ENCODE data around the gene TMEM176B. TPM values are rescaled to one million over a fixed set of nuclear protein-coding genes. Genes with fewer than 3 reads are reported as not detected.
A peak's percentile ranks its signal among the peaks of the same experiment; 100 is the strongest.

TMEM176B gene
- total RNA-seq, 2 donors from 2014 or later, result 32.9 to 36.3 TPM

DNA sequence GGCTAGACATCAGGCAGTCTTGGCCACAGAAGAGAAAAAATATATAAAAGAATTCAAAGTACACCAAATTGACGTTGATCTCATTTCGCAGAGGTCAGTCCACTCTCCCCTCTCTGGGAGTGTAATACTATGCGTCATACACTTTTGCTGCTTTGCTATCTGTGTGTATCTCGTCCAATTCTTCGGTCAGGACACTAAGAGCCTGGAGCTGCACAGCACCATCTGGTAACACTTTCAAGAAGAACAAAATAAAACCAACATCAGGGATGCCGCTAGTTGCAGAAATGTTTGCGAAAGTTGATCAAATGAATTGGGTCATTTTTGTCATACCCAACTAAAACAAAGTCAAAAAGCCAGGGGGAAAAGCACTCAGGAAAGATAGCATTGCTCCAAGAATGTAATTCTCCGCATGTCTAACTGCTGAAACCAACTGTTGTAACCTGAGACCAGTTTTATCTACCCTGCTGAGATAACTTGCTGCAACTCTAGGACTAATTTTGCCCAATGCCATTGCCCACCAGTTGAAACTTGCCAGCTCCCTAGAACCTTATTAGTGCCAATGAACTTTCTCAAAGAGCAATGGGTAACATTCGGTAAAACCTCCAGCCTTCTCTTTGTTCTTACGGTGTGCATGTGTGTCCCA is 23.4 kb upstream of the TMEM176B start:
- ATAC-seq (peak; percentile 40), DNase-seq (no peak)
- Histone ChIP-seq H3K36me3 (replicated peaks in 1 of 2; ENCODE audit: insufficient read depth in 1 of 2, low read depth in 2 of 2) (no peaks in the 10 kb centered on the region), H3K27me3 (no peaks in the 10 kb centered on the region), H3K4me3 (no peak overlapping the region), H3K9me3 (no peaks in the 10 kb centered on the region), H3K27ac (no peak overlapping the region), H3K4me1 (no peaks in the 10 kb centered on the region)
- TF ChIP-seq POLR2A (IDR thresholded peaks at IDR 0.05), result no peak
- 75 to 83% methylated on average over 10 of the region's 10 CpGs for WGBS, 2 donors
- intact Hi-C loops (cut with DNase I), result no loop called here

DNA sequence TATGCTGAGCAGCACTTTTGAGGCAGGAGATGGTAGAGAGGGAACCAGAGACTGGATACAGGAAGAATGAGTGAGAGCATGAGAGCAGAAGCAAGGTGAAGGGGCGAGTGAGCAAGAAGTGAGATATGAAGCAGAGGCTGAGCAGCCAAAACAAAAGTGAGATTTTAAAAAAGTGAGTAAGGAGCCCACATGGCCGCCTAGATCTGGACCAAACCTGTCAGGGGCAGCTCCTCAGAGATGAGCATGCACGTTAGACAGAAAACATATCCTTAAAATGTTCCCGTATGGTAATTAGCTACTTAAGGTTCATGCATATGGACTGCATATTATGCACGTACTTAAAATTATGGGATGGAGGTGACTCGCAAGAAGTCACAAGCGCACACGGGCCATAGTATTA is 22.9 kb upstream of the TMEM176B start:
- TF ChIP-seq, protein P1, sequence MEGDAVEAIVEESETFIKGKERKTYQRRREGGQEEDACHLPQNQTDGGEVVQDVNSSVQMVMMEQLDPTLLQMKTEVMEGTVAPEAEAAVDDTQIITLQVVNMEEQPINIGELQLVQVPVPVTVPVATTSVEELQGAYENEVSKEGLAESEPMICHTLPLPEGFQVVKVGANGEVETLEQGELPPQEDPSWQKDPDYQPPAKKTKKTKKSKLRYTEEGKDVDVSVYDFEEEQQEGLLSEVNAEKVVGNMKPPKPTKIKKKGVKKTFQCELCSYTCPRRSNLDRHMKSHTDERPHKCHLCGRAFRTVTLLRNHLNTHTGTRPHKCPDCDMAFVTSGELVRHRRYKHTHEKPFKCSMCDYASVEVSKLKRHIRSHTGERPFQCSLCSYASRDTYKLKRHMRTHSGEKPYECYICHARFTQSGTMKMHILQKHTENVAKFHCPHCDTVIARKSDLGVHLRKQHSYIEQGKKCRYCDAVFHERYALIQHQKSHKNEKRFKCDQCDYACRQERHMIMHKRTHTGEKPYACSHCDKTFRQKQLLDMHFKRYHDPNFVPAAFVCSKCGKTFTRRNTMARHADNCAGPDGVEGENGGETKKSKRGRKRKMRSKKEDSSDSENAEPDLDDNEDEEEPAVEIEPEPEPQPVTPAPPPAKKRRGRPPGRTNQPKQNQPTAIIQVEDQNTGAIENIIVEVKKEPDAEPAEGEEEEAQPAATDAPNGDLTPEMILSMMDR (IDR thresholded peaks at IDR 0.05), result no peak
- TF ChIP-seq POLR2A (IDR thresholded peaks at IDR 0.05), result no peak
- 69 to 77% methylated on average over 8 of the region's 8 CpGs for WGBS, 2 donors
- Histone ChIP-seq H3K4me1 (no peaks in the 10 kb centered on the region), H3K9me3 (no peaks in the 10 kb centered on the region), H3K27me3 (no peaks in the 10 kb centered on the region), H3K4me3 (no peak overlapping the region), H3K27ac (no peak overlapping the region), H3K36me3 (replicated peaks in 1 of 2; ENCODE audit: insufficient read depth in 1 of 2, low read depth in 2 of 2) (no peaks in the 10 kb centered on the region)
- ATAC-seq (no peak), DNase-seq (no peak)
- intact Hi-C loops (cut with DNase I), result no loop called here

DNA sequence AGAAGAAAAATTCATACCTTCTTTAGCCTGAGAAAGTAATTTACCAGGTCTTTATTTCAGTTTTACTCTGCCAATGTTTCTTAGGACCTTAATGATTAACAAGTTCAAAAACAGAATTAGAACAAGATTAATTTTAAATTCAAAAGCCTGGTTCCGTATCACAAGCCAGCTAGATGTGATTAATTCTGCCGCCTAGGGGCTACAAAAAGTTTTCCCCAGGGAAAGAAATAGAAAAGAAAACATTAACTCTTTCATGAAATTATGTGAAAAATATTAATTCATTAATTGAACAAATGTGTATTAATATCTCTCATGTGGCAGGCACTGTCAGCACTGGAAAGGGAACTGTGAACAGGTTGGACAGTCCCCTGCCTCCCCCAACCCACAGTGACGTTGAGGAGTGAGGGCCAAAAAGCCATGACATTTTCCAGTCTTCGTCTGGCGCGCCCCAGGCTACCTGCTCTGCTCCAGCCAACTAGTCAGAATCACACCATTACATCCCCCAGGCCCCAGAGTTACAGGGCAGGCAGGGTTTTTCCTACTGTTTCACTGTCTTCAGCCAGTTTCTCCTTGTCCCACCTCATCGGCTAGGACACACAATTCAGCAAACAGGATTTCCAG is 20.5 kb upstream of the TMEM176B start:
- Histone ChIP-seq H3K27ac (no peak overlapping the region), H3K4me1 (no peaks in the 10 kb centered on the region), H3K27me3 (no peaks in the 10 kb centered on the region), H3K36me3 (replicated peaks in 1 of 2; ENCODE audit: insufficient read depth in 1 of 2, low read depth in 2 of 2) (no peaks in the 10 kb centered on the region), H3K9me3 (no peaks in the 10 kb centered on the region), H3K4me3 (no peak overlapping the region)
- no peak for TF ChIP-seq POLR2A (IDR thresholded peaks at IDR 0.05)
- TF ChIP-seq, protein P1 (IDR thresholded peaks at IDR 0.05), result no peak
- intact Hi-C loops (cut with DNase I), result no loop called here
- WGBS, 2 donors, result 67 to 68% methylated on average over 7 of the region's 7 CpGs
- ATAC-seq, result no peak
- no peak for DNase-seq

DNA sequence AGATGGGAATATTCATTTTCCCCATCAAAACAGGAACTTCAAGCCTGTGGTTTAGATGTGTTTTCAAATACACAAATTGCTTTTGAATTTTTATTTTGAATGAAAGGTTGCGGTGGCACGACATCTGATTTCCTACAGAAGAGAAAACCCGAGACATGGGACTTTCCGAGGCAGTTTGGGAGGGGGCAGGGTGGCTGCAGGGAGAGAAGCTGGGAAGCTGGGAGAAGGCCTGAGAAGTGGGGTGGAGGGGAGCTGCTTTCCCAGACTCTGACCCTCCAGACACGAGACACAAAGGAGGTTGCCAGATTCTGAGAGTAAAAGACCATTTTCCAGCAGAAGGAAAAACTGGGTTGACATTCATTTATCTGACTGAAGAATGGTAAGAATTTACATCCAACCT is 20.0 kb upstream of the TMEM176B start:
- no peak for TF ChIP-seq POLR2A (IDR thresholded peaks at IDR 0.05)
- TF ChIP-seq, protein P1 (IDR thresholded peaks at IDR 0.05), result no peak
- no peaks in the 10 kb centered on the region for H3K36me3 ChIP-seq (replicated peaks in 1 of 2; ENCODE audit: insufficient read depth in 1 of 2, low read depth in 2 of 2)
- no peaks in the 10 kb centered on the region for H3K4me1 ChIP-seq
- H3K4me3 ChIP-seq, result no peak overlapping the region
- no peak for ATAC-seq
- DNase-seq, result no peak
- no peaks in the 10 kb centered on the region for H3K9me3 ChIP-seq
- 36 to 38% methylated on average over 5 of the region's 5 CpGs for WGBS, 2 donors
- H3K27me3 ChIP-seq, result no peaks in the 10 kb centered on the region
- intact Hi-C loops (cut with DNase I), result no loop called here
- no peak overlapping the region for H3K27ac ChIP-seq

DNA sequence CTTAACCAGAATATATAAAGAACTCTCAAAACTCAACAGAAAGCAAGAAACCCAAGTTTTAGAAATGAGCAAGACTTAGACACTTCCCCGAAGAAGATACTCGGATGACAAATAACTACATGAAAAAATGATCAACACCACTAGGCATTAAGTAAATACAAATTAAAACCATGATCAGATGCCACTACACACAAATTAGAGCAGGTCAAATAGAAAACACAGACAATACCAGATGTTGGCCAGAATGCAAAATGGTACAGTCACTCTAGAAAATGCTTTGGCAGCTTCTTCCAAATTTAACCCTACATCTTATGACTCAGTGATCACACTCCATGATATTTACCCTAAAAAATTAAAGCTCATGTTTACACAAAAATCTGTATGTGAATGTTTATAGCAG is 18.8 kb upstream of the TMEM176B start:
- 69 to 79% methylated on average over 2 of the region's 2 CpGs for WGBS, 2 donors
- Histone ChIP-seq H3K36me3 (replicated peaks in 1 of 2; ENCODE audit: insufficient read depth in 1 of 2, low read depth in 2 of 2) (no peaks in the 10 kb centered on the region), H3K4me1 (no peaks in the 10 kb centered on the region), H3K9me3 (no peaks in the 10 kb centered on the region), H3K4me3 (no peak overlapping the region), H3K27ac (no peak overlapping the region), H3K27me3 (no peaks in the 10 kb centered on the region)
- DNase-seq (no peak), ATAC-seq (no peak)
- intact Hi-C loops (cut with DNase I), result no loop called here
- TF ChIP-seq POLR2A (IDR thresholded peaks at IDR 0.05), result no peak
- TF ChIP-seq, protein P1 (IDR thresholded peaks at IDR 0.05), result no peak
